DLD1 (cell line): Measurements from ENCODE around the gene HBD.

Experiments used
- in situ Hi-C: cut with HindIII; loops from 2 replicates; pipeline ENCODE4 v1.10.0; 2017; ENCODE audit warnings: low sequenced_read_pairs

Gene HBD

GRCh38 chr11:5235364-5236095, 1.2 kb upstream of the HBD start:
- in situ Hi-C loops = no loop called here

GRCh38 chr11:5233307-5233706, 976 bp downstream of the HBD start:
- in situ Hi-C loops = no loop called here

- in situ Hi-C loops = no loop called here
These were observed 1.5 kb downstream of the HBD start for GRCh38 chr11:5232821-5233220.

- in situ Hi-C loops = no loop called here
These were observed 2.1 kb downstream of the HBD start for GRCh38 chr11:5232176-5232575.

GRCh38 chr11:5231111-5231510, 3.2 kb downstream of the HBD start:
- in situ Hi-C loops = no loop called here

- in situ Hi-C loops = no loop called here
These were observed 4.0 kb downstream of the HBD start for GRCh38 chr11:5230266-5230665.

- in situ Hi-C loops = no loop called here
These were observed 4.5 kb downstream of the HBD start for GRCh38 chr11:5229796-5230195.

- in situ Hi-C loops = no loop called here
These were observed 4.9 kb downstream of the HBD start for GRCh38 chr11:5229356-5229755.

- in situ Hi-C loops = no loop called here
These were observed 6.2 kb downstream of the HBD start for GRCh38 chr11:5228124-5228523.

GRCh38 chr11:5227681-5228080, 6.6 kb downstream of the HBD start:
- in situ Hi-C loops = no loop called here

GRCh38 chr11:5226732-5227310, 7.5 kb downstream of the HBD start, which contains the start of gene HBB:
Gene HBB, minus strand, starts transcription at chr11:5227071. Its CDS starts 50 bp downstream, at chr11:5227021.
- in situ Hi-C loops = no loop called here

GRCh38 chr11:5225480-5225871, 8.8 kb downstream of the HBD start:
- in situ Hi-C loops = no loop called here

GRCh38 chr11:5224538-5225479, 9.5 kb downstream of the HBD start:
- in situ Hi-C loops = no loop called here

GRCh38 chr11:5223686-5224085, 10.6 kb downstream of the HBD start:
- in situ Hi-C loops = no loop called here

- in situ Hi-C loops = no loop called here
These were observed 11.1 kb downstream of the HBD start for GRCh38 chr11:5223146-5223545.

- in situ Hi-C loops = no loop called here
These were observed 23.9 kb downstream of the HBD start for GRCh38 chr11:5210376-5210885.

GRCh38 chr11:5204787-5205186, 29.5 kb downstream of the HBD start:
- in situ Hi-C loops = no loop called here

- in situ Hi-C loops = no loop called here
These were observed 30.9 kb downstream of the HBD start for GRCh38 chr11:5203366-5203765.

GRCh38 chr11:5200582-5200981, 33.7 kb downstream of the HBD start, which contains the start of gene OR51V1:
Gene OR51V1, minus strand, starts transcription at chr11:5200682. Its CDS starts 0 bp downstream, at chr11:5200682.
- in situ Hi-C loops = no loop called here

- in situ Hi-C loops = no loop called here
These were observed 36.0 kb downstream of the HBD start for GRCh38 chr11:5198285-5198684.

- in situ Hi-C loops = no loop called here
These were observed 36.7 kb downstream of the HBD start for GRCh38 chr11:5197536-5197935.
